ENCODE measurements around the gene HADHB. TPM values are rescaled to one million over a fixed set of nuclear protein-coding genes. Genes with fewer than 3 reads are reported as not detected.

Gene HADHB
- total and polyA plus RNA-seq, 3 donors from 2014 or later, result 142 to 171 (median 168) TPM

DNA sequence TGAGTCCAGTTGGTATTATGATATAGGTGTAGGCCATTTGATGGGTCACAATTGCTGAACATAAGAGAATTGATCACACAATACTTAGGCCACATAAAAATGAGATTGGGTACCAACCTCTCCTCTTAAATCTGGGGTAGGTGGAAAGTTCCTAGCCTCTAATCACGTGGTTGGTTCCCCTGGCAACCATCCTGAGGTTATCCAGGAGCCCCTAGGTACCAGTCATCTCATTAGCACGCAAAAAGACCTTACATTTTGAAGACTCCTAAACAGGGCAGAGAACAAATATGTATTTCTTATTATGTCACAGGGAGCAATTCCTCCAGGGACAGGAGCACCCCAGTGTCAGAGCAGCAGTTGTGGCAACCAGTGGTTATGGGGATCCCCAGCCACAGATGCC, 88.6 kb downstream of the HADHB start:
- intact Hi-C loops (cut with DNase I; ENCODE audit: low total_unique reads), result no loop called here
- no peaks in the 10 kb centered on the region for H3K9me3 ChIP-seq
- DNase-seq, result no peak
- no peaks in the 10 kb centered on the region for H3K36me3 ChIP-seq (ENCODE audit: low read depth, missing control alignments)
- H3K27ac ChIP-seq, result no peak overlapping the region
- TF ChIP-seq POLR2A (IDR thresholded peaks at IDR 0.05) (no peak), CTCF (IDR thresholded peaks at IDR 0.05) (no peak)
- H3K4me3 ChIP-seq, result no peak overlapping the region
- 44% methylated on average over 2 of the region's 2 CpGs; no CpG with 5 or more reads in 1 of the 2 donors for WGBS, 2 donors
- H3K4me1 ChIP-seq, result no peaks in the 10 kb centered on the region
- H3K27me3 ChIP-seq, result no peaks in the 10 kb centered on the region

GRCh38 chr2:26335231-26335630, 90.5 kb downstream of the HADHB start:
- TF ChIP-seq CTCF (IDR thresholded peaks at IDR 0.05) (no peak), POLR2A (IDR thresholded peaks at IDR 0.05) (no peak)
- 50 to 55% methylated on average over 3 of the region's 3 CpGs for WGBS, 2 donors
- no peak for DNase-seq
- H3K9me3 ChIP-seq, result no peaks in the 10 kb centered on the region
- H3K27me3 ChIP-seq, result no peaks in the 10 kb centered on the region
- H3K36me3 ChIP-seq (ENCODE audit: low read depth, missing control alignments), result no peaks in the 10 kb centered on the region
- no peak overlapping the region for H3K4me3 ChIP-seq
- H3K4me1 ChIP-seq, result no peaks in the 10 kb centered on the region
- intact Hi-C loops (cut with DNase I; ENCODE audit: low total_unique reads), result no loop called here
- no peak overlapping the region for H3K27ac ChIP-seq

DNA sequence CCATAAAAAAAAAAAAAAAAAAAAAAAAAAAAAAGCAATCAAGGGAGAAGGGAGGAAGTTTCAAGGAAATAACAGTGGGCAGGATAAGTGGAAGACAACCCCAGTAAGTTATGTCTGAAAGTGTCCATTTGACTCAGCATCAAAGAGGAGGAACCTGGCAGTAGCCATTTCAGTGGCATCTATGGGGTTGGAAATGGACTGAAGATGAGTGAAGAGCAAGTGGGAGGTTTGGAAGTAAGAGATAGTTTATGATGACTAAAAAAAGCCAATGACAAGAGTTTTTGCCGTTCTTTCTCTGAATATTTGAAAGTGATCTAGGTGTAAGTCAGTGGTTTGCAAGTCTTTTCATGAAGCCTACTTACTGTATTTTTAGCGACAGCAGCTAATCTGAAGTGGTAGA, 92.0 kb downstream of the HADHB start:
- TF ChIP-seq CTCF (IDR thresholded peaks at IDR 0.05) (no peak), POLR2A (IDR thresholded peaks at IDR 0.05) (no peak)
- H3K4me3 ChIP-seq, result no peak overlapping the region
- H3K36me3 ChIP-seq (ENCODE audit: low read depth, missing control alignments), result no peaks in the 10 kb centered on the region
- intact Hi-C loops (cut with DNase I; ENCODE audit: low total_unique reads), result no loop called here
- no peak for DNase-seq
- H3K4me1 ChIP-seq, result no peaks in the 10 kb centered on the region
- H3K9me3 ChIP-seq, result no peaks in the 10 kb centered on the region
- H3K27me3 ChIP-seq, result no peaks in the 10 kb centered on the region
- H3K27ac ChIP-seq, result no peak overlapping the region
- WGBS, 2 donors, result 86 to 93% methylated on average over 2 of the region's 2 CpGs

DNA sequence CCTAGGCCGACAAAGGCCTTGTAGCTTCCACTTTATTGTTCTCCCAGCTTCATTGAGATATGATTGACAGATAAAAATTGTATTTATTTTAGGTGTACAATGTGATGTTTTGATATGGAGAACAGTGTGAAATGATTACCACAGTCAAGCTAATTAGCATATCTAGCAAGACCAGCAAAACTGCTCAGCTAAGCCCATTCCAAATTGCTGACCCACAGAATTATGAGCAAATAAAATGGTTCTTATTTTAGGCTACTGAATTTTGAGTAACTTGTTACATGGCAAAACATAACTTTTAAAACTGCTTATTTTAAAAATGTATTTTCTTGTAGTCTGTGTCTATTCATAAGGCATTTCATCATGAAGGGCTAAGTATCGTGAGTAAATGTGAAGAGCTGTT, 92.6 kb downstream of the HADHB start:
- Histone ChIP-seq H3K27me3 (no peaks in the 10 kb centered on the region), H3K4me3 (no peak overlapping the region), H3K27ac (no peak overlapping the region), H3K9me3 (no peaks in the 10 kb centered on the region), H3K36me3 (ENCODE audit: low read depth, missing control alignments) (no peaks in the 10 kb centered on the region), H3K4me1 (no peaks in the 10 kb centered on the region)
- DNase-seq, result no peak
- 77 to 88% methylated on average over 2 of the region's 2 CpGs for WGBS, 2 donors
- intact Hi-C loops (cut with DNase I; ENCODE audit: low total_unique reads), result no loop called here
- TF ChIP-seq POLR2A (IDR thresholded peaks at IDR 0.05) (no peak), CTCF (IDR thresholded peaks at IDR 0.05) (no peak)

Other genes starting within 250 kb of the HADHB start
- 100 to 1,000 TPM in 1 of 2 donors, 10 to 100 TPM in 1; 96.8 to 112 TPM for gene RAB10, start 210.9 kb upstream of the HADHB start, total RNA-seq
- 74.8 TPM for gene RAB10, start 210.9 kb upstream of the HADHB start, polyA plus RNA-seq (ENCODE audit: insufficient read depth, low read depth, low replicate concordance)
- gene GAREM2, start 71.9 kb upstream of the HADHB start, total RNA-seq, result 1 to 10 TPM; 5.4 to 6.8 TPM
- 4.6 TPM for gene GAREM2, start 71.9 kb upstream of the HADHB start, polyA plus RNA-seq (ENCODE audit: insufficient read depth, low read depth, low replicate concordance)
- 10 to 100 TPM; 93.7 to 98.8 TPM for gene HADHA, start 307 bp upstream of the HADHB start, total RNA-seq
- gene HADHA, start 307 bp upstream of the HADHB start, polyA plus RNA-seq (ENCODE audit: insufficient read depth, low read depth, low replicate concordance), result 161 TPM
- gene SELENOI, start 101.2 kb downstream of the HADHB start, total RNA-seq, result 10 to 100 TPM; 23.8 to 26.7 TPM
- 8.7 TPM for gene SELENOI, start 101.2 kb downstream of the HADHB start, polyA plus RNA-seq (ENCODE audit: insufficient read depth, low read depth, low replicate concordance)
- 1 to 10 TPM; 1.0 to 2.2 TPM for gene ADGRF3, start 101.8 kb downstream of the HADHB start, total RNA-seq
- 1.6 TPM for gene ADGRF3, start 101.8 kb downstream of the HADHB start, polyA plus RNA-seq (ENCODE audit: insufficient read depth, low read depth, low replicate concordance)
- 10 to 100 TPM in 1 of 2 donors, 1 to 10 TPM in 1; 8.8 to 18.7 TPM for gene DRC1, start 157.0 kb downstream of the HADHB start, total RNA-seq
- gene DRC1, start 157.0 kb downstream of the HADHB start, polyA plus RNA-seq (ENCODE audit: insufficient read depth, low read depth, low replicate concordance), result 67.3 TPM
- gene OTOF, start 233.2 kb downstream of the HADHB start, total RNA-seq, result 1 to 10 TPM; 1.7 to 2.2 TPM
- 1.6 TPM for gene OTOF, start 233.2 kb downstream of the HADHB start, polyA plus RNA-seq (ENCODE audit: insufficient read depth, low read depth, low replicate concordance)

All from testis (tissue), 3 donors.